KMS-11 (cell line): ENCODE data around the gene PIGB.
"Not testable (repeated sequence)": the region's sequence is repeated elsewhere in the genome, so short reads cannot be mapped to it uniquely, and the experiment has no call there.

Experiments used
- H2AFZ ChIP-seq: fragments of 200-600 bp; sonication (generic); 2 replicates; pipeline ENCODE4 v1.6.1; 2016; ENCODE audit warnings: antibody characterized with exemption, mixed run types, low read depth
- H3K27ac ChIP-seq: fragments of 200-600 bp; sonication (generic); 2 replicates; pipeline ENCODE4 v1.6.1; 2016; ENCODE audit warnings: mild to moderate bottlenecking, mixed run types
- H3K27me3 ChIP-seq: fragments of 200-600 bp; sonication (generic); 2 replicates; pipeline ENCODE4 v1.6.1; 2017; ENCODE audit warnings: mild to moderate bottlenecking, low read depth, mixed run types, moderate library complexity; ENCODE audit not compliant: insufficient read depth
- H3K36me3 ChIP-seq: fragments of 200-600 bp; sonication (generic); 2 replicates; pipeline ENCODE4 v1.6.1; 2017; ENCODE audit warnings: mild to moderate bottlenecking, mixed run types; ENCODE audit not compliant: insufficient read depth
- H3K4me1 ChIP-seq: fragments of 200-600 bp; sonication (generic); 2 replicates; pipeline ENCODE4 v1.6.1; 2016; ENCODE audit warnings: mild to moderate bottlenecking, low read depth, mixed run types; ENCODE audit not compliant: poor library complexity, severe bottlenecking
- H3K4me2 ChIP-seq: fragments of 200-600 bp; sonication (generic); 2 replicates; pipeline ENCODE4 v1.7.0; 2016; ENCODE audit warnings: mild to moderate bottlenecking, mixed run types
- H3K4me3 ChIP-seq: fragments of 200-600 bp; sonication (generic); IDR thresholded peaks from 2 replicates; pipeline ENCODE4 v1.6.1; 2017; ENCODE audit warnings: low read depth, low read length, mixed read lengths; ENCODE audit not compliant: insufficient read depth
- H3K79me2 ChIP-seq: fragments of 200-600 bp; sonication (generic); 2 replicates; pipeline ENCODE4 v1.6.1; 2016; ENCODE audit warnings: low read depth, mixed run types; ENCODE audit not compliant: insufficient read depth
- H3K9ac ChIP-seq: fragments of 200-600 bp; sonication (generic); 2 replicates; pipeline ENCODE4 v1.6.1; 2016; ENCODE audit warnings: mild to moderate bottlenecking, mixed run types
- H4K20me1 ChIP-seq: fragments of 200-600 bp; sonication (generic); 2 replicates; pipeline ENCODE4 v1.6.1; 2016; ENCODE audit warnings: mild to moderate bottlenecking, mixed run types; ENCODE audit not compliant: insufficient read depth
- CTCF ChIP-seq: fragments of 200-600 bp; sonication (generic); conservative IDR thresholded peaks from 2 replicates; pipeline ENCODE4 v1.6.1; 2017; ENCODE audit warnings: low read depth, mild to moderate bottlenecking, antibody characterized with exemption, low read length, moderate library complexity, mixed read lengths

The PIGB gene

GRCh38 chr15:55277715-55278114, 41.3 kb upstream of the PIGB start:
- H3K79me2 ChIP-seq: peaks cover 67% of the 10 kb centered on the region
- TF ChIP-seq CTCF: no peak
- H3K9ac ChIP-seq: peak overlapping the region; percentile 23; the same call in 1 of the 2 replicates
- H2AFZ ChIP-seq: no peak overlapping the region
- H3K4me2 ChIP-seq: peak overlapping the region; percentile 72
- peak overlapping the region; percentile 89 for H3K27ac ChIP-seq
- H3K36me3 ChIP-seq: no peaks in the 10 kb centered on the region
- H3K27me3 ChIP-seq: no peaks in the 10 kb centered on the region
- H3K4me1 ChIP-seq: peaks cover 89% of the 10 kb centered on the region
- no peaks in the 10 kb centered on the region for H4K20me1 ChIP-seq
- H3K4me3 ChIP-seq: no peak overlapping the region

GRCh38 chr15:55279100-55279745, 39.8 kb upstream of the PIGB start:
- H3K4me2 ChIP-seq: peak overlapping the region; percentile 71

GRCh38 chr15:55279746-55280351, 39.2 kb upstream of the PIGB start:
- H2AFZ ChIP-seq: no peak overlapping the region
- no peaks in the 10 kb centered on the region for H4K20me1 ChIP-seq
- peaks cover 100% of the 10 kb centered on the region for H3K4me1 ChIP-seq
- H3K36me3 ChIP-seq: no peaks in the 10 kb centered on the region
- peak overlapping the region; percentile 71 for H3K4me2 ChIP-seq
- TF ChIP-seq CTCF: no peak
- H3K9ac ChIP-seq: peak overlapping the region; percentile 33
- H3K4me3 ChIP-seq: no peak overlapping the region
- peaks cover 72% of the 10 kb centered on the region for H3K79me2 ChIP-seq
- H3K27me3 ChIP-seq: no peaks in the 10 kb centered on the region
- H3K27ac ChIP-seq: peak overlapping the region; percentile 89

More at GRCh38 chr15:55279100-55279745, 39.8 kb upstream of the PIGB start:
- no peaks in the 10 kb centered on the region for H3K27me3 ChIP-seq
- no peak overlapping the region for H3K4me3 ChIP-seq
- no peaks in the 10 kb centered on the region for H3K36me3 ChIP-seq
- H3K4me1 ChIP-seq: peaks cover 100% of the 10 kb centered on the region
- TF ChIP-seq CTCF: no peak
- peaks cover 69% of the 10 kb centered on the region for H3K79me2 ChIP-seq
- no peak overlapping the region for H2AFZ ChIP-seq
- H3K27ac ChIP-seq: peak overlapping the region; percentile 89
- H4K20me1 ChIP-seq: no peaks in the 10 kb centered on the region
- peak overlapping the region; percentile 33 for H3K9ac ChIP-seq

- H3K27ac ChIP-seq: peak overlapping the region; percentile 89
- H2AFZ ChIP-seq, H4K20me1 ChIP-seq, H3K4me3 ChIP-seq, H3K9ac ChIP-seq, H3K36me3 ChIP-seq, H3K27me3 ChIP-seq: not testable (repeated sequence)
- peaks cover 100% of the 10 kb centered on the region for H3K4me1 ChIP-seq
- peaks cover 72% of the 10 kb centered on the region for H3K79me2 ChIP-seq
- peak overlapping the region; percentile 37; the same call in 1 of the 2 replicates for H3K4me2 ChIP-seq
Observed at GRCh38 chr15:55280589-55280988, 38.4 kb upstream of the PIGB start.
